Measurements from ENCODE around the gene HOXA10. TPM values are rescaled to one million over a fixed set of nuclear protein-coding genes. Genes with fewer than 3 reads are reported as not detected.

The HOXA10 gene
- total and polyA plus RNA-seq, 7 donors, result 0.81 to 77.5 (median 25.6) TPM; not detected in 1

- intact Hi-C loops (cut with DNase I), result loop anchor here in 1 of 2 donors (5.0 to 10.0 kb wide), 2 partner anchors 287 to 749 kb away; no protein-coding TSS in a partner anchor
- TF ChIP-seq, protein P1, sequence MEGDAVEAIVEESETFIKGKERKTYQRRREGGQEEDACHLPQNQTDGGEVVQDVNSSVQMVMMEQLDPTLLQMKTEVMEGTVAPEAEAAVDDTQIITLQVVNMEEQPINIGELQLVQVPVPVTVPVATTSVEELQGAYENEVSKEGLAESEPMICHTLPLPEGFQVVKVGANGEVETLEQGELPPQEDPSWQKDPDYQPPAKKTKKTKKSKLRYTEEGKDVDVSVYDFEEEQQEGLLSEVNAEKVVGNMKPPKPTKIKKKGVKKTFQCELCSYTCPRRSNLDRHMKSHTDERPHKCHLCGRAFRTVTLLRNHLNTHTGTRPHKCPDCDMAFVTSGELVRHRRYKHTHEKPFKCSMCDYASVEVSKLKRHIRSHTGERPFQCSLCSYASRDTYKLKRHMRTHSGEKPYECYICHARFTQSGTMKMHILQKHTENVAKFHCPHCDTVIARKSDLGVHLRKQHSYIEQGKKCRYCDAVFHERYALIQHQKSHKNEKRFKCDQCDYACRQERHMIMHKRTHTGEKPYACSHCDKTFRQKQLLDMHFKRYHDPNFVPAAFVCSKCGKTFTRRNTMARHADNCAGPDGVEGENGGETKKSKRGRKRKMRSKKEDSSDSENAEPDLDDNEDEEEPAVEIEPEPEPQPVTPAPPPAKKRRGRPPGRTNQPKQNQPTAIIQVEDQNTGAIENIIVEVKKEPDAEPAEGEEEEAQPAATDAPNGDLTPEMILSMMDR (IDR thresholded peaks at IDR 0.05), result no peak
- WGBS, 3 donors, result 73 to 76% (median 75%) methylated on average over 40 of the region's 40 CpGs
- DNase-seq (peak in 1 of 2 donors; percentile 42), ATAC-seq (no peak)
- no peaks in the 10 kb centered on the region for H3K27me3 ChIP-seq (ENCODE audit: insufficient read depth in 3 of 3, low read length in 2 of 3)
- H3K4me1 ChIP-seq, result peaks cover 17% of the 10 kb centered on the region
- H3K4me3 ChIP-seq, result peak overlapping the region; percentile 20
- peaks cover 0 to 37% of the 10 kb centered on the region in 2 donors for H3K36me3 ChIP-seq (ENCODE audit: insufficient read depth in 1 of 2, low read depth in 1 of 2)
- peak overlapping the region; percentile 83 for H3K27ac ChIP-seq
- H3K9me3 ChIP-seq, result no peaks in the 10 kb centered on the region
Measured at GRCh38 chr7:27143950-27144780, 30.0 kb downstream of the HOXA10 start.

- Histone ChIP-seq H3K4me1 (peaks cover 13% of the 10 kb centered on the region), H3K27me3 (ENCODE audit: insufficient read depth in 3 of 3, low read length in 2 of 3) (no peaks in the 10 kb centered on the region)
- intact Hi-C loops (cut with DNase I), result loop anchor here in 1 of 2 donors (5.0 to 10.0 kb wide), 2 partner anchors 286 to 748 kb away; no protein-coding TSS in a partner anchor
Measured at GRCh38 chr7:27143023-27143949, 30.8 kb downstream of the HOXA10 start, which contains the start of gene HOXA5. TSS of gene HOXA5 (minus strand) at chr7:27143681. CDS start at chr7:27143607, 74 bp downstream.

GRCh38 chr7:27142580-27143022 lies 31.5 kb downstream of the HOXA10 start:
- peaks cover 19% of the 10 kb centered on the region for H3K4me1 ChIP-seq
- peak overlapping the region; percentile 83 for H3K27ac ChIP-seq
- H3K36me3 ChIP-seq (ENCODE audit: insufficient read depth in 1 of 2, low read depth in 1 of 2), result peaks cover 0 to 37% of the 10 kb centered on the region in 2 donors
- peak in 1 of 2 donors; percentile 41 for DNase-seq
- 50 to 63% (median 61%) methylated on average over 29 of the region's 29 CpGs for WGBS, 3 donors
- no peaks in the 10 kb centered on the region for H3K27me3 ChIP-seq (ENCODE audit: insufficient read depth in 3 of 3, low read length in 2 of 3)
- no peaks in the 10 kb centered on the region for H3K9me3 ChIP-seq
- TF ChIP-seq, protein P1 (IDR thresholded peaks at IDR 0.05), result no peak
- intact Hi-C loops (cut with DNase I), result loop anchor here in 1 of 2 donors (5.0 to 10.0 kb wide), 2 partner anchors 285 to 748 kb away; no protein-coding TSS in a partner anchor
- ATAC-seq, result no peak
- peak overlapping the region; percentile 74 for H3K4me3 ChIP-seq

More at GRCh38 chr7:27143023-27143949, 30.8 kb downstream of the HOXA10 start, which contains the start of gene HOXA5:
- DNase-seq (peak; percentile 84 to 86), ATAC-seq (peak; percentile 51 to 92 (median 76))
- TF ChIP-seq, protein P1 (IDR thresholded peaks at IDR 0.05), result peak; percentile 71
- Histone ChIP-seq H3K9me3 (no peaks in the 10 kb centered on the region), H3K36me3 (ENCODE audit: insufficient read depth in 1 of 2, low read depth in 1 of 2) (peaks cover 0 to 37% of the 10 kb centered on the region in 2 donors), H3K27ac (peak within 1 kb of the TSS; percentile 83), H3K4me3 (peak within 1 kb of the TSS; percentile 74)
- 54 to 66% (median 58%) methylated on average over 80 to 86 of the region's 86 CpGs for WGBS, 3 donors

GRCh38 chr7:27141923-27142579 lies 32.1 kb downstream of the HOXA10 start:
- Histone ChIP-seq H3K9me3 (no peaks in the 10 kb centered on the region), H3K4me1 (peaks cover 19% of the 10 kb centered on the region), H3K27ac (peak overlapping the region; percentile 83), H3K4me3 (peak overlapping the region; percentile 74), H3K27me3 (ENCODE audit: insufficient read depth in 3 of 3, low read length in 2 of 3) (no peaks in the 10 kb centered on the region), H3K36me3 (ENCODE audit: insufficient read depth in 1 of 2, low read depth in 1 of 2) (peaks cover 0 to 37% of the 10 kb centered on the region in 2 donors)
- DNase-seq, result peak in 1 of 2 donors; percentile 53
- TF ChIP-seq, protein P1 (IDR thresholded peaks at IDR 0.05), result no peak
- ATAC-seq, result no peak
- intact Hi-C loops (cut with DNase I), result loop anchor here in 1 of 2 donors (5.0 to 10.0 kb wide), 2 partner anchors 285 to 747 kb away; no protein-coding TSS in a partner anchor
- 70 to 77% (median 72%) methylated on average over 30 of the region's 30 CpGs for WGBS, 3 donors
